ENCODE measurements around the gene PRSS21.

GRCh38 chr16:2866431-2866830 is 49.4 kb downstream of the PRSS21 start:
- TF ChIP-seq, protein P1, sequence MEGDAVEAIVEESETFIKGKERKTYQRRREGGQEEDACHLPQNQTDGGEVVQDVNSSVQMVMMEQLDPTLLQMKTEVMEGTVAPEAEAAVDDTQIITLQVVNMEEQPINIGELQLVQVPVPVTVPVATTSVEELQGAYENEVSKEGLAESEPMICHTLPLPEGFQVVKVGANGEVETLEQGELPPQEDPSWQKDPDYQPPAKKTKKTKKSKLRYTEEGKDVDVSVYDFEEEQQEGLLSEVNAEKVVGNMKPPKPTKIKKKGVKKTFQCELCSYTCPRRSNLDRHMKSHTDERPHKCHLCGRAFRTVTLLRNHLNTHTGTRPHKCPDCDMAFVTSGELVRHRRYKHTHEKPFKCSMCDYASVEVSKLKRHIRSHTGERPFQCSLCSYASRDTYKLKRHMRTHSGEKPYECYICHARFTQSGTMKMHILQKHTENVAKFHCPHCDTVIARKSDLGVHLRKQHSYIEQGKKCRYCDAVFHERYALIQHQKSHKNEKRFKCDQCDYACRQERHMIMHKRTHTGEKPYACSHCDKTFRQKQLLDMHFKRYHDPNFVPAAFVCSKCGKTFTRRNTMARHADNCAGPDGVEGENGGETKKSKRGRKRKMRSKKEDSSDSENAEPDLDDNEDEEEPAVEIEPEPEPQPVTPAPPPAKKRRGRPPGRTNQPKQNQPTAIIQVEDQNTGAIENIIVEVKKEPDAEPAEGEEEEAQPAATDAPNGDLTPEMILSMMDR (IDR thresholded peaks at IDR 0.05; ENCODE audit: low read depth, low read length, poor library complexity, severe bottlenecking) = no peak
- TF ChIP-seq EZH2phosphoT487 (IDR thresholded peaks at IDR 0.05; ENCODE audit: borderline replicate concordance, low read length) = no peak

All from DOHH2 (cell line).